OCI-LY1 (cell line): ENCODE results near the gene ROBO1.

Experiments
- EZH2 ChIP-seq: fragments of 200-600 bp; sonication (generic), shearing (Covaris generic); IDR thresholded peaks from 2 replicates; pipeline ENCODE4 v1.8.0; 2017; ENCODE audit warnings: borderline replicate concordance, mixed run types, mild to moderate bottlenecking, antibody characterized with exemption, low read length, moderate library complexity, mixed read lengths
- TF ChIP-seq, protein P1 (sequence below): fragments of 200-600 bp; sonication (generic), shearing (Covaris generic); IDR thresholded peaks from 2 replicates; pipeline ENCODE4 v1.5.1; 2017; ENCODE audit warnings: mild to moderate bottlenecking, antibody characterized with exemption, low read length, moderate library complexity, mixed read lengths

DNA sequence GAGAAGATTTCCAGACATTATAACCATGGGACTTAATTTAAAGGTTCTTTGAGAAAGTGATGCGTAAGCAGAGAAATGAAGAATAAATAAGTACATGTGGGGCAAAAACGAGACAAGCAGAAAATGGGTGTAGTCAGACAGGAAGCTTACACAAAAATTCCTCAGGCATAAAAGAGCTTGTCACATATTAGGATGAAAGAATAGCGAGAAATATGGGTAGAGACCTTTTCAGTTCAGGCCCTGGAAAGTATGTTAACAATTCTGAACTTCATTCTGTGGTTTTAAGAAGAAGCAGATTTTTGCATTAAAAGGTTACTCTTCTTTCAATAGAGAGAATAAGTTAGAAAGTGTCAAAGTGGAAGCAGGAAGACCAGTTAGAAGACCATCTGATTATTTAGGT is 352.4 kb downstream of the ROBO1 start:
- TF ChIP-seq, protein P1, sequence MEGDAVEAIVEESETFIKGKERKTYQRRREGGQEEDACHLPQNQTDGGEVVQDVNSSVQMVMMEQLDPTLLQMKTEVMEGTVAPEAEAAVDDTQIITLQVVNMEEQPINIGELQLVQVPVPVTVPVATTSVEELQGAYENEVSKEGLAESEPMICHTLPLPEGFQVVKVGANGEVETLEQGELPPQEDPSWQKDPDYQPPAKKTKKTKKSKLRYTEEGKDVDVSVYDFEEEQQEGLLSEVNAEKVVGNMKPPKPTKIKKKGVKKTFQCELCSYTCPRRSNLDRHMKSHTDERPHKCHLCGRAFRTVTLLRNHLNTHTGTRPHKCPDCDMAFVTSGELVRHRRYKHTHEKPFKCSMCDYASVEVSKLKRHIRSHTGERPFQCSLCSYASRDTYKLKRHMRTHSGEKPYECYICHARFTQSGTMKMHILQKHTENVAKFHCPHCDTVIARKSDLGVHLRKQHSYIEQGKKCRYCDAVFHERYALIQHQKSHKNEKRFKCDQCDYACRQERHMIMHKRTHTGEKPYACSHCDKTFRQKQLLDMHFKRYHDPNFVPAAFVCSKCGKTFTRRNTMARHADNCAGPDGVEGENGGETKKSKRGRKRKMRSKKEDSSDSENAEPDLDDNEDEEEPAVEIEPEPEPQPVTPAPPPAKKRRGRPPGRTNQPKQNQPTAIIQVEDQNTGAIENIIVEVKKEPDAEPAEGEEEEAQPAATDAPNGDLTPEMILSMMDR: no peak
- no peak for TF ChIP-seq EZH2
